Chondrocyte (in vitro differentiated cells): Measurements from ENCODE around the gene CHMP4B. TPM values are rescaled to one million over a fixed set of nuclear protein-coding genes. Genes with fewer than 3 reads are reported as not detected.

Experiments used
- DNase-seq: peaks from one replicate; pipeline ENCODE4 v3.0.0; 2021; ENCODE audit warnings: mixed read lengths, low spot score
- H3K27ac Mint-ChIP-seq: one replicate; pipeline ENCODE4 v1.8.0; 2021; ENCODE audit warnings: mild to moderate bottlenecking, moderate library complexity, mixed read lengths; ENCODE audit not compliant: unreplicated experiment
- H3K27me3 Mint-ChIP-seq: 2 replicates; pipeline ENCODE4 v1.8.0; 2021; ENCODE audit warnings: low read depth, mixed read lengths
- H3K36me3 Mint-ChIP-seq: 2 replicates; pipeline ENCODE4 v1.8.0; 2021; ENCODE audit warnings: low read depth, mixed read lengths
- H3K4me1 Mint-ChIP-seq: 2 replicates; pipeline ENCODE4 v1.8.0; 2021; ENCODE audit warnings: low read depth, mild to moderate bottlenecking, mixed read lengths
- H3K4me3 Mint-ChIP-seq: one replicate; pipeline ENCODE4 v1.8.0; 2021; ENCODE audit warnings: mild to moderate bottlenecking, moderate library complexity, mixed read lengths; ENCODE audit not compliant: unreplicated experiment
- H3K9me3 Mint-ChIP-seq: 2 replicates; pipeline ENCODE4 v1.8.0; 2021; ENCODE audit warnings: low read depth, mixed read lengths
- CTCF ChIP-seq: fragments of 200-600 bp; sonication (generic); IDR thresholded peaks from 2 replicates; pipeline ENCODE4 v1.5.0; 2021; ENCODE audit warnings: antibody characterized with exemption, mild to moderate bottlenecking, moderate library complexity
- total RNA-seq: library from RNA; stranded (reverse); gene quantifications from 3 replicates; pipeline ENCODE4 v1.2.1, GENCODE V29; 2021

CHMP4B gene
- total RNA-seq, 1 donor from 2014 or later, result 122 TPM

GRCh38 chr20:33812152-33812849 lies 1.2 kb downstream of the CHMP4B start:
- Mint-ChIP-seq H3K27ac (peak overlapping the region; percentile 99), H3K36me3 (peaks cover 6% of the 10 kb centered on the region), H3K4me3 (peak overlapping the region; percentile 100), H3K4me1 (peaks cover 50% of the 10 kb centered on the region), H3K9me3 (no peaks in the 10 kb centered on the region), H3K27me3 (no peaks in the 10 kb centered on the region)
- TF ChIP-seq CTCF, result no peak
- no peak for DNase-seq

GRCh38 chr20:33812908-33813462 lies 1.8 kb downstream of the CHMP4B start:
- Mint-ChIP-seq H3K27ac (peak overlapping the region; percentile 99), H3K27me3 (no peaks in the 10 kb centered on the region), H3K9me3 (no peaks in the 10 kb centered on the region), H3K4me3 (peak overlapping the region; percentile 100), H3K36me3 (peaks cover 6% of the 10 kb centered on the region), H3K4me1 (peaks cover 56% of the 10 kb centered on the region)
- TF ChIP-seq CTCF, result no peak
- DNase-seq, result no peak

GRCh38 chr20:33814238-33814712 lies 3.1 kb downstream of the CHMP4B start:
- peaks cover 6% of the 10 kb centered on the region for H3K36me3 Mint-ChIP-seq
- H3K27ac Mint-ChIP-seq, result peak overlapping the region; percentile 75
- H3K27me3 Mint-ChIP-seq, result no peaks in the 10 kb centered on the region
- DNase-seq, result no peak
- no peaks in the 10 kb centered on the region for H3K9me3 Mint-ChIP-seq
- H3K4me1 Mint-ChIP-seq, result peaks cover 58% of the 10 kb centered on the region
- H3K4me3 Mint-ChIP-seq, result no peak overlapping the region
- no peak for TF ChIP-seq CTCF

- TF ChIP-seq CTCF, result no peak
- Mint-ChIP-seq H3K4me1 (peaks cover 60% of the 10 kb centered on the region), H3K9me3 (no peaks in the 10 kb centered on the region), H3K27me3 (no peaks in the 10 kb centered on the region), H3K4me3 (no peak overlapping the region), H3K36me3 (peaks cover 8% of the 10 kb centered on the region), H3K27ac (no peak overlapping the region)
- DNase-seq, result no peak
Observed at GRCh38 chr20:33815671-33816070, 4.5 kb downstream of the CHMP4B start.

GRCh38 chr20:33816191-33816590 lies 5.0 kb downstream of the CHMP4B start:
- H3K4me3 Mint-ChIP-seq, result no peak overlapping the region
- no peaks in the 10 kb centered on the region for H3K9me3 Mint-ChIP-seq
- H3K27me3 Mint-ChIP-seq, result no peaks in the 10 kb centered on the region
- DNase-seq, result no peak
- TF ChIP-seq CTCF, result no peak
- H3K4me1 Mint-ChIP-seq, result peaks cover 58% of the 10 kb centered on the region
- peaks cover 8% of the 10 kb centered on the region for H3K36me3 Mint-ChIP-seq
- H3K27ac Mint-ChIP-seq, result no peak overlapping the region
